Measurements from ENCODE around the gene SPINT1.

Gene SPINT1

GRCh38 chr15:40869686-40870085 is 25.8 kb downstream of the SPINT1 start:
- no peak for TF ChIP-seq CTCF (IDR thresholded peaks at IDR 0.05)

GRCh38 chr15:40870716-40871115 is 26.9 kb downstream of the SPINT1 start:
- TF ChIP-seq CTCF (IDR thresholded peaks at IDR 0.05) = no peak

GRCh38 chr15:40871749-40872617 is 28.1 kb downstream of the SPINT1 start:
- TF ChIP-seq CTCF (IDR thresholded peaks at IDR 0.05) = no peak

- TF ChIP-seq CTCF (IDR thresholded peaks at IDR 0.05) = no peak
Measured at GRCh38 chr15:40872791-40873693, 29.2 kb downstream of the SPINT1 start.

GRCh38 chr15:40873694-40874561 is 30.1 kb downstream of the SPINT1 start, which contains the start of gene RHOV:
TSS of gene RHOV (minus strand) at chr15:40874234. CDS start at chr15:40874139, 95 bp downstream.
- peak; percentile 76 for TF ChIP-seq CTCF (IDR thresholded peaks at IDR 0.05)

- no peak for TF ChIP-seq CTCF (IDR thresholded peaks at IDR 0.05)
Measured at GRCh38 chr15:40875991-40876730, 32.3 kb downstream of the SPINT1 start.
